GM18520 (cell line): ENCODE results near the gene CHST14.
"Not testable (repeated sequence)": the region's sequence is repeated elsewhere in the genome, so short reads cannot be mapped to it uniquely, and the experiment has no call there.

Source experiments
- ATAC-seq: cut with Tn5 transposase; IDR thresholded peaks from one replicate; pipeline ENCODE4 v1.9.1; 2021; ENCODE audit not compliant: unreplicated experiment

The CHST14 gene

GRCh38 chr15:40440743-40441564 is 29.8 kb upstream of the CHST14 start, which contains the start of gene BAHD1:
Gene BAHD1, plus strand, starts transcription at chr15:40440953. Its CDS starts 17,512 bp downstream, at chr15:40458465.
- ATAC-seq, result peak; percentile 89

GRCh38 chr15:40441565-40442531 is 28.9 kb upstream of the CHST14 start:
- ATAC-seq, result no peak

DNA sequence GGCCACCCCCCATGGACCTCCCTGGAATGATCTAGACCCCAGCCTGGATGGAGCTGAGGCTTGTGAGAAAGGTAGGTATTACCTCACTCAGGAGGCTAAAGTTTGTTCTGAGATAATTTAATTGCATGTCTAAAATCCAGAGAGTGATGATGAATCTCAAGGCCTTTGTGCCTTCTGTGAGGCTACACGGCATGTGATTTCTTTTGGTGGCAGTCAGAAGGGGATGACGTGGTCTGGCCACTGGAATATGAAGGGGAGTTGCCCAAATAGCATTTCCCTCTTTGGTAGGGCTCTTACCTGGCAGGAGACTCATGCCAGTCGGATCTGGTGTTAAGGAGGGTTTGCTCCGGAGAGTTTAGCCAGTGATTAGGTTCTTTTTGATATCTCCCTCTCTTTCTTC is 27.5 kb upstream of the CHST14 start:
- no peak for ATAC-seq

- no peak for ATAC-seq
Observed at GRCh38 chr15:40443846-40444245, 26.9 kb upstream of the CHST14 start.

GRCh38 chr15:40444736-40445135 is 26.0 kb upstream of the CHST14 start:
- ATAC-seq, result no peak

GRCh38 chr15:40445421-40445922 is 25.3 kb upstream of the CHST14 start:
- no peak for ATAC-seq

DNA sequence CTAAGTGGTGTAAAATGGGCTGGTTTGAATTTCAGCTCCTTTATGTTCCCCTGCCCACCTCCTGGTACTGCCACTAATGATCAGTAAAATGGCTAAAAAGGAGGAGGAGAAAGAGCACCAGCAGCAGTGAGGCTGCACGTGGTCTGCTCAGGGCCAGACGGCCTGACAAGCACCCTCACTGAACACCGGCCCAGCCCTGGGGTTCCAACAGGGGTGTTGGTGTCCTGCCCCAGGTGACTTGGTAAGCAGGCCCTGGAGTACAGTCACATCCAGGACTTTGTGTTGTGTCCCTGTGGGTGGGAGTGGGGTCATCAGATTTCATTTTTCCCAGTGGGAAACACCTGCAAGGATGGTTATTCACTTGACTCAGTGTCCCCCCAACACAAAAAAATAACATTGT is 24.6 kb upstream of the CHST14 start:
- ATAC-seq, result no peak

- ATAC-seq, result no peak
Observed at GRCh38 chr15:40448354-40448753, 22.4 kb upstream of the CHST14 start.

GRCh38 chr15:40449275-40449674 is 21.5 kb upstream of the CHST14 start:
- ATAC-seq, result no peak

DNA sequence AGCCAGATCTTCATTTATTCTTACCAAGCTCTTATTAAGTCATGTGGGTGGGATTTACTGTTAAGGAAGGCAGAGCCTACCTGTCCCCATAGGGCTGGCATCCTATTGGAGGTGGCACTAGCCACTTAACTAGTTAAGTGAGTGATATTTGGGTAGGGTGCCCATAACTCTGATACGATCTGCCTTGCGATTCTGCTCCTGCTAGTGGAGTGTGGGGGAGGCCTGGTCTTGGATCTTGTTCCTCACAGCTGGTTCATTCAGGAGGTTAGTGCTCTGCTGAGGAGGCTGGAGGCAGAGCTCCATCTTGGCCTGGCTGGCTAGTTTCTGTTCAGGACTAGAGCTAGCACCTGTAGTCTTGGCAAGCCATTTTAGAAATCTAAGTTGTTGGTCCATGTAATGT is 20.7 kb upstream of the CHST14 start:
- no peak for ATAC-seq

DNA sequence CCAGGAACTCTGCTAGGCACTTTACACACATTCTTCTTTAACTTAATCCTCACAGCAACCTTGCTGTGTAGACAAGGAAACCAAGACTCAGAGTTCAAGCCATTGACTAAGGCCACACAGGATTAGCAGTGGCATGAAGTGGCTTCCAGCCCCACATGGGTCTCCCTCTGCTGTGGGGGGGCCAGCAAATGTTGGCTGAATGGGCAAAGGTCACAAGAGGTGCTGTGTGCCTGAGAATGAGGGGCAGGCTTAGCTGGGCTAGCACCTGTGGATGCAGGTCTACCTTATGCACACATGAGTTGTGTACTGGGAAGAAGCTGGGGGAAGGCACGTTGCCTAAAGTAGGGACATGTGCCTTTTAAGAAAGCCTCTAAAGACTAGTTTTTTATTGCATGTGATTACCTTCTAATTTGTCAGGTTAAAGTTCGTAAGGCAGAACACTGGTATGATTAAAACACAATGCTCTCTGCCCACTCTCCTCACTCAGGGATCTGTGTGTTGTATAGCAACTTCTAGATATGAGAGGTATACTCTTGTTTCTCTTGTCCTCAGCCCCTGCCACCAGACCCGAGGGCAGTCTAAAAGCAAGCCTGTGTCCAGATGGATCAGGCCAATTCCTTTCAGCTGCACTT is 19.1 kb upstream of the CHST14 start:
- ATAC-seq, result no peak

DNA sequence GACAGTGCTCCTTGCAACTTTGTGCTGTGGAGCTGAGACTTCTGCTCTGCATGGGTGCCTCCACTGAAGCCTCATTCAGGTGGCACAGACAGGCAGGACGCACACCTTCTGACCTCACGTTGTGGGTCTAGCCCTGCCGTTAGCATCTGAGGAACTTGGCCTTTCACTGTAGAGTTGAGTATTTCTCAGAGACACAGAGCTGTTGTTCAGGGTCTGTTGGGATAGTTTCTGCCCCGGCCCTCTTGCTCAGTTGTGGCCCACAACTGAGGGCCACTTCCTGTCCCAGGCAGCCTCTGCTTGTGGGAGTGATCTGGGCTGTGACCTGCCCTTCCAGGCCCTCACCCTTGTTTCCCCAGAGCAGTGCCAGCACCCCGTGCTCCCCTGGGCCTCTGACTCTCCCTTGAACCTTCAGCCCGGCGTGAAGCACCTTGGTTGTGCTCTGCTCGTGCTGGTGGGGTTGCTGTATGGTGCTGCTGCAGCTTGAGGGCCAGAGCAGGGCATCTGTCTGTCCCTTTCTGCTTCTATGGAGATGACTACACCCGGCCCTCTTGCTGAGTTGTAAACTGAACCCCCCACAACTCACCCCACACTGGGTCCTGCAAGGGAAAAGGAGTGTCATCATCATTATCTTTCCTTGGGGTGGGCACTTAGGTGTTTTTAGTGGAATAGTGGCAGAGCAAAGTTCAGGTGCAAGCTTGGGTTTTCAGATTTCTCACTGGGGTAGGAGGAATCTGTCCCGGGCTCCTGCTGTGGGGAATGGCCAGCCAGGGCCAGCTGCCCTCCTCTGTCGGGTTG is 18.3 kb upstream of the CHST14 start:
- ATAC-seq, result no peak

DNA sequence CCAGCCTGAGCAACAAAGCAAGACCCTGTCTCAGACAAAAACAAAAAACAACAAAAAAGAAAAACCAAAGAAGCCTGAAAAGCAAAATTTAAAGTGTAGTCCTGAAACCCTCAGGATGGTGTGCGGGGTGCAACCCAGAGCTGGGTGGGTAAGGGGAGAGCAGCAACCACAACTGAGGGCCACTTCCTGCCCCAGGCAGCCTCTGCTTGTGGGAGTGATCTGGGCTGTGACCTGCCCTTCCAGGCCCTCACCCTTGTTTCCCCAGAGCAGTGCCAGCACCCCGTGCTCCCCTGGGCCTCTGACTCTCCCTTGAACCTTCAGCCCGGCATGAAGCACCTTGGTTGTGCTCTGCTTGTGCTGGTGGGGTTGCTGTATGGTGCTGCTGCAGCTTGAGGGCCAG is 16.8 kb upstream of the CHST14 start:
- not testable (repeated sequence) for ATAC-seq

DNA sequence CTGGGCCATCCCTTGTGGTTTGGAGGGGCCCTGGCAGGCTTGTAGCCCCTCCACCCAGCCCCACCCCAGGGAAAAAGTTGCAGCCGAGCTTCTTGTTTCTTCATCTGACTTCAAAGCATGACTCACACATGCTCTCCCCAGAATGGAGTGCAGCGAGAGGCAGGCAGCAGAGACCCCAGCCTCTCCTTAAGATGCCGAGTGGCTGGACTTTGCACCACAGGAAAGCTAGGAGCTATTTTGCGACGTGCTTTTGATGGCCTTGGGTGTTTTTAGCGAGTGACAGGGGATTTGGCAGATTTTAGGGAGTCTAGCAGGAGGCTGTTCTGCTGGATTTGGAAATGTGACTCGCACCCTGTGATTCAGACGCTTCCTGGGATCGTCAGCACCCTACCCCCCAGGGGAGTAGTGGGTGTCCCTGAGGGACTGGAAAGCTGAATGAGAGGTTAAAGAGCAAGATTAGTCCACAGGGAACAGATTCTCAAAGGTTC is 15.8 kb upstream of the CHST14 start:
- ATAC-seq, result no peak

- ATAC-seq, result no peak
Observed at GRCh38 chr15:40456299-40456712, 14.5 kb upstream of the CHST14 start.

DNA sequence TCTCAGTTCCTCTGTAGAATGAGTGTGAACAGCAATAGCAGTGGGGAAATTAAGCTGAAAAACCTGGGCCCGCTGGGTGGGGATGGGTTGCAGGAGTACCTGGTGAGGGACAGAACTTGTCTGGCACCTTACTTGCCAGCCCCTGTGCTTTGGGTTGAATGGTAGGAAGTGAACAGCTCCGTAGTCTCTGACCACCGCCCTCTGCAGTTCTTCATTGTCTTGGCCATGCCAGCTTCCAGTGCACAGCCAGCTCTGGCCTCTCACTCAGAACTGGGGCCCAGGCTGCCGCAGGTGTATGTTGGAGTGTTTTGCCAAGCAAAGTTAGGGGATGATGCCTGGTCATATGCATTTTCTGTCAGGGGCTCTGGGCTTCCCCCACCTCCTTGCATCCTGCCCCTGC is 14.0 kb upstream of the CHST14 start:
- no peak for ATAC-seq

DNA sequence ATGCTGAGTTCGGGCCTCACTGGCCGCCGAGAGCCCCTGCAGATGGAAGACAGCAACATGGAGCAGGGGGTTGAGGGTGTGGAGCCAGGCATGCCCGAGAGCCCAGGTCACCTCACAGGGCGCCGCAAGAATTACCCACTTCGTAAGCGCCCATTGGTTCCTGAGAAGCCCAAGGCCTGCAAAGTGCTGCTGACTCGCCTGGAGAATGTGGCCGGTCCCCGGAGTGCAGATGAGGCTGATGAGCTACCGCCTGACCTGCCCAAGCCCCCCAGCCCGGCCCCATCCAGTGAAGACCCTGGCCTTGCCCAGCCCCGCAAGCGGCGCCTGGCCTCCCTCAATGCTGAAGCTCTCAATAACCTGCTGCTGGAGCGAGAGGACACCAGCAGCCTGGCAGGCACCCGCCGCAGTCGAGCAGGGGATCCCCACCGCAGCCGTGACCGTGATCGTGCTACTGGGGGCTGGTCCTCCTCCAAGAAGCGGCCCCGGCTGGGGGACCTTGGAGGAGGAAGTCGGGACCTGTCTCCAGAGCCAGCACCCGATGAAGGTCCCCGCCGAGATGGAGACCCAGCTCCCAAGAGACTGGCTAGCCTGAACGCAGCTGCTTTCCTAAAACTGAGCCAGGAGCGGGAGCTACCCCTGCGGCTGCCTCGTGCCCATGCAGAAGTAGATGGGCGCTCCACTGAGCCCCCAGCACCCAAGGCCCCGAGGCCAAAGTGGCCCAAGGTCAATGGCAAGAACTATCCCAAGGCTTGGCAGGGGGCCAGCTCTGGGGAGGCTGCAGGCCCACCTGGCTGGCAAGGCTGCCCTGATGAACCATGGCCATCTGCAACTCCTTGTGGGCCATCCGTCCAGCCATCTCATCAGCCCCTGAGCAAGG is 12.1 kb upstream of the CHST14 start:
- no peak for ATAC-seq

DNA sequence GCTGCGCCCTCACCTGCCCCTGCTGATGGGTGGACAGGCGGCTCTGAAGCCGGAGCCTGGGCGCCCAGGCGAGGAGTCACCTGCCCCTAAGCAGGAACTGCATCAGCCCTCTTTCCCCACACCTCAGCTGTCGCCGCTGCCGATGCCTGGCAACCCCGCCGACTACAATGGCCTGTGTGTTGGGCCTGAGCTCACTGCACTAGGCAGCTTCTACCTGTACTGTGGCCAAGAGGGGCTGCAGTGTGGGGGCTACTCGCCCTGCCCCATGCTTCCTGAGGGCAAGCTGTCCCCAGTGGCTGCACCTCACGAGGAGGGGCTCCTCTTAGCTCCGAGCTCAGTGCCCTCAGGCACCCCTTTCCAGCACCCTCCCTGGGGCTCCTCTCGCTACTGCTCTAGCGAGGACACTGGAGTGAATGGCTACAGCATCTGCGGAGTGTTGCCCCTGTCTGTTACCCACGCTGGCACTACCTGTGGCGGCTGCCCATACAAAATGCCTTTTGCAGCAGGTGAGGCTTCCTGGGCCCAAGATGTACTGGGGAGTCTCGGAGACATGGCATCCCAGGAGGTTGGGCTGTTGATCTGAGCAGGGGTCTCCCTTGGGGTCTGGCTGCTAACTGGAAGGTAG is 11.3 kb upstream of the CHST14 start:
- no peak for ATAC-seq

- no peak for ATAC-seq
Observed at GRCh38 chr15:40460404-40460803, 10.4 kb upstream of the CHST14 start.
